KG1 (cell line): ENCODE data around the gene MACROD2.
"Not testable (repeated sequence)": the region's sequence is repeated elsewhere in the genome, so short reads cannot be mapped to it uniquely, and the experiment has no call there.

Source experiments
- DNase-seq: peaks from one replicate; lab custom pipeline; 2025; lab: John Stamatoyannopoulos, UW

Gene MACROD2

DNA sequence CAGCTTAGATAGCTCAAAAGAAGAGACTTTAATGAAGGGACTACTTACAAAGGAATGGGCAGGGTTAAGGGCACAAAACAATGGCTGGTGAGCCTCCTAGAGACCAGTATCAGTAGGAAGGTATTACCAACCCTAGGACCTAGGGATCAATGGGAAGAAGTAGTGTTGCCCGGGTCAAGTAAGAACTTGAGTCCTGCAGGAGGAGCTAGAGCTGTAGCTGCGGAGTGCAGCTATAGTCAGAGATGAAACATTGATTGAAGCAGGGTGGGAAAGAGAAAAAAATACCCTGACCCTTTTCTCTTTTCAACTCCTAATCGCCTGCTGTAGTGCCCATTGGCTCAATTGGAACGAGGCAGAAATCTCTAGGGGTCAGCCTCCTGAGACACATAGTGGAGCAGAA lies 198.1 kb downstream of the MACROD2 start:
- no peak for DNase-seq

- no peak for DNase-seq
Measured at GRCh38 chr20:14193885-14194284, 198.6 kb downstream of the MACROD2 start.

- no peak for DNase-seq
Measured at GRCh38 chr20:14197097-14197496, 201.8 kb downstream of the MACROD2 start.

- DNase-seq: no peak
Measured at GRCh38 chr20:14198416-14198815, 203.1 kb downstream of the MACROD2 start.

DNA sequence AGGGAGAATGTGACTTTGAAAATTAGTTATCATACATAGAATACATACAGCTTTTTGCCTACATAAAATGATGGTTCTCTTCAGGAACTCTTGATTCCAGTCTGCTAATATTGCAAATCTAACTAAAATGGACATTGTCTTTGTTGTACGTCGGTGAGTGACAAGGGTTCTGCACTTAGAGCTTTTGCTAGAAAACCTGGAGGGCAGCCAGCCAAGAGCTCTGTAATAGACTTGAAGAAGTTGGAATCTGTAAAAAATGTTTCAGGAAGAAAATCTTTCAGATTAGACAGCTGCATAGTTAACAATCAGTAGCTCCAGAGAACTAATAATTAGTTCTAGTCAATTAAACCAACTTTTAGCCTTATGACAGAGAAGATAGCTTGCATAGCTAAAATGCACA lies 203.8 kb downstream of the MACROD2 start:
- no peak for DNase-seq

GRCh38 chr20:14203657-14204056 lies 208.3 kb downstream of the MACROD2 start:
- DNase-seq: no peak

DNA sequence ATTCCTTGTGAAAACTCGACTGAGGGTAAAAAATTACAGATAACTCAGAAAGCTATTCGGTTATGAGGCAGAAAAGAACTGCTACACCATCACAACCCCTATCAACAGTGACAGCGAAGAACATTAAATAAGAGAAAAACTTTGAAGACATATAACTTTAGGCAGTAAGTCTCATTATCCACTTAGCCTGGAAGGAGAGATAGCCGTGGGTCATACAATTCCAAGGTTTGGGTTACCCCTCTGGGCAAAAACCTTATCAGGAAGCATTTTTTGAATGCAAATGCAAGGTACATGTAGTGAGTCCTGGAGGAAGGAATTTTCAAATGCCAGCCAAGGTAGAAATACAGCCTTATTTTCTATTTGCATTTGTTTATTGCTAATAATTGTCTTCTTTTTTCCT lies 212.3 kb downstream of the MACROD2 start:
- no peak for DNase-seq

GRCh38 chr20:14208956-14209355 lies 213.6 kb downstream of the MACROD2 start:
- DNase-seq: no peak

- no peak for DNase-seq
Measured at GRCh38 chr20:14210146-14210545, 214.8 kb downstream of the MACROD2 start.

GRCh38 chr20:14214046-14214445 lies 218.7 kb downstream of the MACROD2 start:
- no peak for DNase-seq

- not testable (repeated sequence) for DNase-seq
Measured at GRCh38 chr20:14215880-14216279, 220.6 kb downstream of the MACROD2 start.

DNA sequence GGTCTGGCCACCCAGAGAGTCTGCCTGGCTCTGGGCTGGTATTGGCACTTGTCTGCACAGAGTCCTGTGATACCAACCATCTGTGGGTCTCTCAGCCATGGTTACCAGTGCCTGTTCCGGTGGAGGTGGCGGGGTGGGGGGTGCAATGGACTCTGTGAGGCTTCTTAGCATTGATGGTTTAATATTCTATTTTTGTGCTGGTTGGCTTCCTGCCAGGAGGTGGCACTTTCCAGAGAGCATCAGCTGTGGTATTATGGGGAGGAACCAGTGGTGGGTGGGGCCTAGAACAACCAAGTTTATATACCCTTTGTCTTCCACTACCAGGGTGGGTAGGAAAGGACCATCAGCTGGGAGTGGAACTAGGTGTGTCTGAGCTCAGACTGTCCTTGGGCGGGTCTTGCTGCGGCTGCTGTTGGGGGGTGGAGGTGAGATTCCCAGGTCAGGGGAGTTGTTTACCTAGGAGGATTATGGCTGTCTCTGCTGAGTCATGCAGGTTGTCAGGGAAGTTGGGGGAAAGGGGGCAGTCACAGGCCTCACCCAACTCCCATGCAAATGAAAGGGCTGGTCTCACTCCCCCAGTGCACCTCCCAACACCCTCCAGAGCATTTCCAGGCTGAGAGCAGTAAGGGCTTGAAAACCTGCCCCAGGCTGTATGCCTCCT lies 224.6 kb downstream of the MACROD2 start:
- no peak for DNase-seq

- DNase-seq: no peak
Measured at GRCh38 chr20:14220986-14221385, 225.7 kb downstream of the MACROD2 start.

GRCh38 chr20:14223806-14224205 lies 228.5 kb downstream of the MACROD2 start:
- DNase-seq: no peak

GRCh38 chr20:14226051-14227049 lies 231.0 kb downstream of the MACROD2 start:
- not testable (repeated sequence) for DNase-seq

DNA sequence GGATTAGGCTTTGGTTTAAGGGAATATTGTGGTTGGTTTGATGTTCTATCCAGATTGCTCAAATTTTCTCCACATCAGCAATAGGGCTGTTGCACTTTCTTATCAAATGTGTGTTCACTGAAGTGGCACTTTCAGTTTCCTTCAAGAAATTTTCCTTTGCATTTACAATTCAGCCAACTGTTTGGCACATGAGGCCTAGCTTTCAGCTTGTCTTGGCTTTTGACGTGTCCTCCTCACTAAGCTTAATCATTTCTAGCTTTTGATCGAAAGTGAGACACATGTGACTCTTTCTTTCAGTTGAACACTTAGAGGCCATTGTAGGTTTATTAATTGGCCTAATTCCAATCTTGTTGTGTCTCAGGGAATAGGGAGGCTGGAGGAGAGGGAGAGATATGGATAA lies 237.3 kb downstream of the MACROD2 start:
- no peak for DNase-seq

- no peak for DNase-seq
Measured at GRCh38 chr20:14234666-14235295, 239.5 kb downstream of the MACROD2 start.

GRCh38 chr20:14235355-14235754 lies 240.0 kb downstream of the MACROD2 start:
- no peak for DNase-seq

DNA sequence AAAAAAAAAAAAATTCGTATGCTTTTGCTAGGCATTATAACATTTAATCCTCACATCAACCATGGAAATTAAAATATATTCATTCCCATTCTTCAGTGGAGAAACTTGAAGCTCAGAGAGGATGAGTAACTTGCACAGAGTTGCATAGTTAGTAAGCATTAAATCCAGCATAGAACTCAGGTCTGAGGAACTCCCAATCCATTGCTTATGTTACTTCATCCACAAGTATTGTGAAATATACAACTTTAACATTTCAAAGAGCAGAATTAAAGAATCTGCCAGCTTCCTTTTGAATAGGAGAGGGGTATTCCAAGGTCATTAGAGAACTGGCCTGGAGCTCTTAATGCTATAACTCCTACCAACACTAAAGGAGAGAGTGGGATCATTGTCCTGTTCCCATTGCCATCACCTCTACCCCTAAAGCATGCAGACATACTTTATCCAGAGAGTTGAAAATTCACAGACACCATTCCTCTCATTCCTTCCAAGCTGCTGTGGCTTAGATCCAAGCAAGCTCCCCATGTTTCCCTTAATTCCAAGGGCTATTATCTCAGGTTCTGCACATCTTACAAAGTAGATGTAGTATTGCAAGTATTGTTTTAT lies 250.2 kb downstream of the MACROD2 start:
- no peak for DNase-seq

DNA sequence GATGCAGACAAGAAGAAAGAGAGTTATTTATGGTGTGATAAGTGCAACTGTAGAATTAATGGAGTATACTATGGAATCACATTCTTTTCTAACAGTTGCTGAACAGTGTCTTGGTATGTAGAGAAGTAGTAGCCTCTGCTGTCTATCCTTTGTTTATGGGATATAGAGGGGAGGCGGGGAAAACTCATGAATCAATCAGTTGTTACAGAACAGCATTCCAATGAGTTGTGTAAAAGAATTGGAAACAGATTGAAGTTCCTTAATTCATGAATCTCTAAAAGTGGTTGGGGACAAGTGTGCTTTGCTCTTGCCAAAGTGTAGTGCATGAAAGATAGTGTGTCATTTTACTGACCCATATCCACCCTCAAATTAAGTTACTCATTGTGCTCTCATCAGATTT lies 264.4 kb downstream of the MACROD2 start:
- no peak for DNase-seq

- DNase-seq: no peak
Measured at GRCh38 chr20:14260367-14260766, 265.1 kb downstream of the MACROD2 start.

DNA sequence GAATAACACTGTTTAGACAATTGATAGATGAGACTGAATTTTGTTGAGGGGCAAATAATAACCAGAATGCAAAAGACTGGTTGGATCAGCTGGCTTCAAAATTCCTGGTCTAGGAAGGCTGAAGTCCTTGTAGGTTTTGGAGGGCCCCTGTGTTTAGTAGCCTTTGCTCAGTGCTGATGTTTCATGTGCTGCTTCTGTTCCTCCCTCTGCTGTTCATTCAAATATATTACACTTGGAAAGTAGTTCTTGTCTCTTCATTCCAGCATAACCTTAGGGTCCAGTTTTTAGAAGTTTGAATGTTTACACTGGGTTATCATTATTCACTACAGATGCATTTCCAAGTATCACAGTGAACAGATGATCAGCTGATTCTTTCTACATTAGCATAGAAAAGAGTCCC lies 269.6 kb downstream of the MACROD2 start:
- no peak for DNase-seq
